SH-SY5Y (cell line): ENCODE data around the gene PRKCH.

Experiments used
- GATA2 ChIP-seq: IDR thresholded peaks from 2 replicates; pipeline ENCODE4 v1.6.1; 2011; ENCODE audit warnings: mild to moderate bottlenecking, low read depth, low read length
- GATA3 ChIP-seq: IDR thresholded peaks from 2 replicates; pipeline ENCODE4 v1.6.1; 2011; ENCODE audit warnings: low read depth, mild to moderate bottlenecking, low read length, moderate library complexity

GRCh38 chr14:61379639-61380184, 58.3 kb downstream of the PRKCH start:
- TF ChIP-seq GATA2 (no peak), GATA3 (no peak)
